Measurements from ENCODE around the gene PPM1J. TPM values are rescaled to one million over a fixed set of nuclear protein-coding genes. Genes with fewer than 3 reads are reported as not detected.
A peak's percentile ranks its signal among the peaks of the same experiment; 100 is the strongest.

The PPM1J gene
- total RNA-seq, 1 donor from 2014 or later: 0.85 TPM

GRCh38 chr1:112699425-112700144 lies 15.5 kb downstream of the PPM1J start:
- Mint-ChIP-seq H3K4me1 (ENCODE audit: low read depth) (peaks cover 59% of the 10 kb centered on the region), H3K27ac (ENCODE audit: unreplicated experiment) (peak overlapping the region; percentile 96), H3K4me3 (ENCODE audit: unreplicated experiment) (no peak overlapping the region), H3K36me3 (ENCODE audit: low read depth) (peaks cover 21% of the 10 kb centered on the region), H3K9me3 (ENCODE audit: low read depth) (no peaks in the 10 kb centered on the region), H3K27me3 (ENCODE audit: low read depth) (no peaks in the 10 kb centered on the region)
- DNase-seq (ENCODE audit: low spot score): no peak
- no peak for TF ChIP-seq CTCF (IDR thresholded peaks at IDR 0.05)

GRCh38 chr1:112698366-112699310 lies 16.5 kb downstream of the PPM1J start:
- H3K36me3 Mint-ChIP-seq (ENCODE audit: low read depth): peaks cover 21% of the 10 kb centered on the region
- DNase-seq (ENCODE audit: low spot score): no peak
- no peaks in the 10 kb centered on the region for H3K9me3 Mint-ChIP-seq (ENCODE audit: low read depth)
- peak overlapping the region; percentile 65 for H3K27ac Mint-ChIP-seq (ENCODE audit: unreplicated experiment)
- peaks cover 49% of the 10 kb centered on the region for H3K4me1 Mint-ChIP-seq (ENCODE audit: low read depth)
- no peak overlapping the region for H3K4me3 Mint-ChIP-seq (ENCODE audit: unreplicated experiment)
- H3K27me3 Mint-ChIP-seq (ENCODE audit: low read depth): no peaks in the 10 kb centered on the region
- TF ChIP-seq CTCF (IDR thresholded peaks at IDR 0.05): no peak

- DNase-seq (ENCODE audit: low spot score): no peak
- Mint-ChIP-seq H3K9me3 (ENCODE audit: low read depth) (no peaks in the 10 kb centered on the region), H3K4me3 (ENCODE audit: unreplicated experiment) (no peak overlapping the region), H3K36me3 (ENCODE audit: low read depth) (peaks cover 25% of the 10 kb centered on the region), H3K27me3 (ENCODE audit: low read depth) (no peaks in the 10 kb centered on the region), H3K4me1 (ENCODE audit: low read depth) (peaks cover 41% of the 10 kb centered on the region), H3K27ac (ENCODE audit: unreplicated experiment) (no peak overlapping the region)
- TF ChIP-seq CTCF (IDR thresholded peaks at IDR 0.05): no peak
These were observed 17.3 kb downstream of the PPM1J start for GRCh38 chr1:112697781-112698201.

- H3K9me3 Mint-ChIP-seq (ENCODE audit: low read depth): no peaks in the 10 kb centered on the region
- no peak overlapping the region for H3K27ac Mint-ChIP-seq (ENCODE audit: unreplicated experiment)
- peaks cover 30% of the 10 kb centered on the region for H3K4me1 Mint-ChIP-seq (ENCODE audit: low read depth)
- no peak overlapping the region for H3K4me3 Mint-ChIP-seq (ENCODE audit: unreplicated experiment)
- no peak for DNase-seq (ENCODE audit: low spot score)
- H3K36me3 Mint-ChIP-seq (ENCODE audit: low read depth): peaks cover 22% of the 10 kb centered on the region
- no peaks in the 10 kb centered on the region for H3K27me3 Mint-ChIP-seq (ENCODE audit: low read depth)
- no peak for TF ChIP-seq CTCF (IDR thresholded peaks at IDR 0.05)
These were observed 18.4 kb downstream of the PPM1J start for GRCh38 chr1:112696578-112697314.

- no peak for TF ChIP-seq CTCF (IDR thresholded peaks at IDR 0.05)
- no peaks in the 10 kb centered on the region for H3K27me3 Mint-ChIP-seq (ENCODE audit: low read depth)
- H3K9me3 Mint-ChIP-seq (ENCODE audit: low read depth): no peaks in the 10 kb centered on the region
- no peak overlapping the region for H3K27ac Mint-ChIP-seq (ENCODE audit: unreplicated experiment)
- no peak for DNase-seq (ENCODE audit: low spot score)
- peaks cover 16% of the 10 kb centered on the region for H3K4me1 Mint-ChIP-seq (ENCODE audit: low read depth)
- no peak overlapping the region for H3K4me3 Mint-ChIP-seq (ENCODE audit: unreplicated experiment)
- H3K36me3 Mint-ChIP-seq (ENCODE audit: low read depth): peaks cover 24% of the 10 kb centered on the region
These were observed 19.9 kb downstream of the PPM1J start for GRCh38 chr1:112695276-112695675.
